Peyer's patch (tissue), 4 donors: ENCODE measurements around the gene YARS1.

Source experiments
- CTCF ChIP-seq, 6 experiments: fragments of 450-650 bp in 4 of 6; fragments of 200-600 bp in 2 of 6; sonication (generic) in 1 of 6; IDR thresholded peaks; one replicate each; pipeline ENCODE4 v1.5.1; 2017 to 2019; ENCODE audit warnings: antibody characterized with exemption in 6 of 6, mild to moderate bottlenecking in 3 of 6, moderate library complexity in 1 of 6
- POLR2A ChIP-seq, 2 donors: fragments of 450-650 bp; IDR thresholded peaks; one replicate each; pipeline ENCODE4 v1.5.1; 2017; ENCODE audit warnings: antibody characterized with exemption in 2 of 2, mild to moderate bottlenecking in 2 of 2, moderate library complexity in 2 of 2

GRCh38 chr1:32798679-32799416 is 18.3 kb downstream of the YARS1 start:
- TF ChIP-seq CTCF (IDR thresholded peaks at IDR 0.05) (no peak), POLR2A (IDR thresholded peaks at IDR 0.05) (no peak)
